Measurements from ENCODE around the gene MARCHF11.

GRCh38 chr5:16072616-16073015 is 107.0 kb downstream of the MARCHF11 start:
- no peak for TF ChIP-seq EZH2 (IDR thresholded peaks at IDR 0.05; ENCODE audit: low read depth, low read length, severe bottlenecking)
- TF ChIP-seq EP300 (IDR thresholded peaks at IDR 0.05; ENCODE audit: borderline replicate concordance in 1 of 2, low read depth in 2 of 2, low read length in 2 of 2): no peak

Measured in H1 (cell line).